Heart left ventricle (tissue), 16 donors: ENCODE results near the gene PLPP3. TPM values are rescaled to one million over a fixed set of nuclear protein-coding genes. Genes with fewer than 3 reads are reported as not detected.
A peak's percentile ranks its signal among the peaks of the same experiment; 100 is the strongest.

Experiments
- ATAC-seq, 4 donors: fragments of 200-7000 bp; cut with Tn5 transposase; one replicate each; pipeline ENCODE4 v1.9.1; 2020 to 2022; ENCODE audit warnings: moderate library complexity in 4 of 4, mild to moderate bottlenecking in 3 of 4, moderate number of reproducible peaks in 1 of 4
- DNase-seq, 5 donors: peaks; one replicate each; pipeline ENCODE4 v3.0.0-alpha.2; 2020
- H3K27ac ChIP-seq, 12 donors: fragments of 200-600 bp; sonication (generic) in 4 of 12; one replicate each; pipeline versions ENCODE4 v1.5.0 to v1.8.0; 2016 to 2022; ENCODE audit warnings: mild to moderate bottlenecking in 2 of 12
- H3K27me3 ChIP-seq, 9 donors: fragments of 200-600 bp; sonication (generic) in 2 of 9; one replicate each; pipeline versions ENCODE4 v1.5.1 to v1.8.0; 2016 to 2022; ENCODE audit warnings: mild to moderate bottlenecking in 3 of 9
- H3K36me3 ChIP-seq, 9 donors: fragments of 200-600 bp; sonication (generic) in 2 of 9; one replicate each; pipeline versions ENCODE4 v1.5.0 to v1.8.0; 2018 to 2022; ENCODE audit warnings: mild to moderate bottlenecking in 2 of 9
- H3K4me1 ChIP-seq, 12 donors: fragments of 200-600 bp; sonication (generic) in 4 of 12; one replicate each; pipeline versions ENCODE4 v1.5.0 to v1.8.0; 2016 to 2022; ENCODE audit warnings: mild to moderate bottlenecking in 3 of 12
- H3K4me3 ChIP-seq, 12 donors: fragments of 200-600 bp; sonication (generic) in 4 of 12; one replicate each; pipeline versions ENCODE4 v1.5.0 to v1.8.0; 2017 to 2022; ENCODE audit warnings: mild to moderate bottlenecking in 9 of 12, moderate library complexity in 4 of 12
- H3K9me3 ChIP-seq, 12 donors: fragments of 200-600 bp; sonication (generic) in 4 of 12; one replicate each; pipeline versions ENCODE4 v1.5.0 to v1.8.0; 2016 to 2022; ENCODE audit warnings: mild to moderate bottlenecking in 1 of 12
- CTCF ChIP-seq, 12 donors: fragments of 200-600 bp; sonication (generic) in 4 of 12; IDR thresholded peaks; one replicate each; pipeline versions ENCODE4 v1.5.0 to v1.8.0; 2018 to 2022; ENCODE audit warnings: antibody characterized with exemption in 12 of 12, mild to moderate bottlenecking in 5 of 12
- POLR2A ChIP-seq, 2 donors: fragments of 450-650 bp; IDR thresholded peaks; one replicate each; pipeline ENCODE4 v1.6.1; 2017; ENCODE audit warnings: antibody characterized with exemption in 2 of 2, mild to moderate bottlenecking in 2 of 2, moderate library complexity in 2 of 2
- WGBS, 4 donors: extraction: QIAGEN DNeasy Blood & Tissue Kit in 2 of 4; methylation state at CpG; one replicate each; pipeline versions ENCODE4 v1.1.5 to v1.1.7; 2013 to 2018; 5-methylcytosine and 5-hydroxymethylcytosine counted together
- intact Hi-C, 10 donors: fragments of 100-400 bp; cut with DNase I; formaldehyde crosslinking; loops; one replicate each; pipeline versions ENCODE4 v1.11.1 to v1.14.2; 2022
- polyA plus RNA-seq, 2 donors: library from polyadenylated mRNA; stranded (reverse); fragments of 200-250 nt; gene quantifications; one replicate each; pipeline ENCODE4 v1.2.3, GENCODE V29; 2013
- total RNA-seq, 9 donors: library from RNA; depleted of rRNA in 2 of 9; stranded (reverse); fragments of >200 nt in 2 of 9; fragmentation: NEBNext Ultra II Directional in 3 of 9; extraction: Animal tissue kit (Norgen Biotek cat#: 25700) in 3 of 9; gene quantifications; one replicate each; pipeline versions ENCODE4 v1.1.0 to v1.2.4, GENCODE V29; 2016 to 2023
- donor health status: ischemic (EF 13 %, LVEDD 7.1; RV severe dilation, severe dysfunction).
- donor health status: healthy with polysubstance abuse.
- donor health status: DM: no; HTN: yes; CAD: no.
- donor health status: DM: no; HTN: no; CAD: no.
- donor health status: ischemic (EF 25% LVEDD 6.9; RV normal size, moderate dysfunction).
- donor health status: ischemic (EF 25% LVEDD 5.7; RV mildly dilated, moderate dysfunction).
- donor health status: healthy.
- donor health status: DM: yes; HTN: yes; CAD: no.
- donor health status: ischemic (EF 35%, LVEDD 5.7; RV mildly dilated, moderate dysfunction).
- donor health status: nonischemic (EF 11% LVEDD 7.7; RV severe dilation, severe dysfunction).
- donor health status: DM: yes; HTN: yes; CAD: no.
- donor health status: PGD.
- donor health status: ischemic (EF 29% LVEDD 5.4; RV normal size, mild dysfunction).
- donor health status: nonischemic (EF 23%, LVEDD 6.1; RV moderate dilation, normal function).

Gene PLPP3
- total and polyA plus RNA-seq, 11 donors: 17.1 to 221 (median 89.9) TPM

- no peak overlapping the region for H3K4me3 ChIP-seq
- H3K27me3 ChIP-seq: no peaks in the 10 kb centered on the region
- ATAC-seq: peak in 3 of 4 donors; percentile 53 to 86 (median 65)
- H3K36me3 ChIP-seq: no peaks in the 10 kb centered on the region
- H3K4me1 ChIP-seq: peaks cover 0 to 37% (median 15%) of the 10 kb centered on the region in 12 donors
- DNase-seq: peak in 1 of 5 donors; percentile 28
- TF ChIP-seq CTCF (IDR thresholded peaks at IDR 0.05) (no peak), POLR2A (IDR thresholded peaks at IDR 0.05) (no peak)
- H3K27ac ChIP-seq: peak overlapping the region in 4 of 12 donors; percentile 8 to 45 (median 30)
- 43 to 59% (median 47%) methylated on average over 12 of the region's 12 CpGs for WGBS, 4 donors
- H3K9me3 ChIP-seq: no peaks in the 10 kb centered on the region
- intact Hi-C loops: loop anchor here in 1 of 10 donors (1.0 kb wide), 1 partner anchor 32 kb away; no protein-coding TSS in a partner anchor
Observed at GRCh38 chr1:56456435-56457101, 122.8 kb downstream of the PLPP3 start.

GRCh38 chr1:56453417-56454078 lies 125.8 kb downstream of the PLPP3 start:
- ATAC-seq (no peak), DNase-seq (no peak)
- Histone ChIP-seq H3K36me3 (no peaks in the 10 kb centered on the region), H3K27me3 (no peaks in the 10 kb centered on the region), H3K4me3 (no peak overlapping the region), H3K9me3 (no peaks in the 10 kb centered on the region), H3K4me1 (peaks cover 0 to 50% (median 21%) of the 10 kb centered on the region in 12 donors), H3K27ac (peak overlapping the region in 2 of 12 donors; percentile 37 to 58)
- intact Hi-C loops: no loop called here
- TF ChIP-seq CTCF (IDR thresholded peaks at IDR 0.05) (no peak), POLR2A (IDR thresholded peaks at IDR 0.05) (no peak)
- 60 to 70% (median 66%) methylated on average over 10 of the region's 10 CpGs for WGBS, 4 donors

- TF ChIP-seq POLR2A (IDR thresholded peaks at IDR 0.05) (no peak), CTCF (IDR thresholded peaks at IDR 0.05) (no peak)
- Histone ChIP-seq H3K27ac (peak overlapping the region in 4 of 12 donors; percentile 31 to 58 (median 36)), H3K36me3 (no peaks in the 10 kb centered on the region), H3K9me3 (no peaks in the 10 kb centered on the region), H3K4me1 (peaks cover 0 to 55% (median 22%) of the 10 kb centered on the region in 12 donors), H3K4me3 (no peak overlapping the region), H3K27me3 (no peaks in the 10 kb centered on the region)
- DNase-seq (peak in 2 of 5 donors; percentile 27 to 49), ATAC-seq (peak in 3 of 4 donors; percentile 31 to 47 (median 46))
- 39 to 55% (median 48%) methylated on average over 4 of the region's 4 CpGs for WGBS, 4 donors
- intact Hi-C loops: no loop called here
Observed at GRCh38 chr1:56453016-56453415, 126.3 kb downstream of the PLPP3 start.
